Uterus (tissue), 2 donors: ENCODE data around the gene SHISA9.

Experiments used
- CTCF ChIP-seq, 4 experiments: fragments of 200-600 bp in 2 of 4; fragments of 450-650 bp in 2 of 4; sonication (generic) in 2 of 4; IDR thresholded peaks; one replicate each; pipeline ENCODE4 v1.5.1; 2016 to 2019; ENCODE audit warnings: antibody characterized with exemption in 4 of 4, mild to moderate bottlenecking in 2 of 4, moderate library complexity in 1 of 4
- POLR2A ChIP-seq, 2 donors: fragments of 450-650 bp; IDR thresholded peaks; one replicate each; pipeline ENCODE4 v1.6.1; 2016; ENCODE audit warnings: antibody characterized with exemption in 2 of 2, mild to moderate bottlenecking in 1 of 2, moderate library complexity in 1 of 2

GRCh38 chr16:12992066-12992465, 90.7 kb downstream of the SHISA9 start:
- no peak for TF ChIP-seq CTCF (IDR thresholded peaks at IDR 0.05)
- no peak for TF ChIP-seq POLR2A (IDR thresholded peaks at IDR 0.05)
